ENCODE data around the gene NOC2L. TPM values are rescaled to one million over a fixed set of nuclear protein-coding genes. Genes with fewer than 3 reads are reported as not detected.

The NOC2L gene
- polyA plus RNA-seq, result 51.0 to 74.0 TPM (median 51.8 TPM) in 3 replicates
- polyA plus RNA-seq (2011; ENCODE audit: low read depth), result 67.1 TPM
- polyA plus RNA-seq (2011; cell fraction: cytosol; rRNA removed), result 36.0 and 57.5 TPM in 2 replicates
- 85.1 and 88.1 TPM in 2 replicates for polyA plus RNA-seq (2011; cell fraction: nucleus; rRNA removed)
- polyA plus RNA-seq (2012; ENCODE audit: low replicate concordance), result 43.6 and 94.6 TPM in 2 replicates
- 74.9 to 110 TPM (median 79.2 TPM) in 3 replicates for polyA minus RNA-seq
- polyA minus RNA-seq (2011; cell fraction: cytosol; rRNA and poly(A)+ RNA removed), result 114 TPM
- polyA minus RNA-seq (2011; cell fraction: nucleus; rRNA and poly(A)+ RNA removed), result 55.0 and 58.8 TPM in 2 replicates

DNA sequence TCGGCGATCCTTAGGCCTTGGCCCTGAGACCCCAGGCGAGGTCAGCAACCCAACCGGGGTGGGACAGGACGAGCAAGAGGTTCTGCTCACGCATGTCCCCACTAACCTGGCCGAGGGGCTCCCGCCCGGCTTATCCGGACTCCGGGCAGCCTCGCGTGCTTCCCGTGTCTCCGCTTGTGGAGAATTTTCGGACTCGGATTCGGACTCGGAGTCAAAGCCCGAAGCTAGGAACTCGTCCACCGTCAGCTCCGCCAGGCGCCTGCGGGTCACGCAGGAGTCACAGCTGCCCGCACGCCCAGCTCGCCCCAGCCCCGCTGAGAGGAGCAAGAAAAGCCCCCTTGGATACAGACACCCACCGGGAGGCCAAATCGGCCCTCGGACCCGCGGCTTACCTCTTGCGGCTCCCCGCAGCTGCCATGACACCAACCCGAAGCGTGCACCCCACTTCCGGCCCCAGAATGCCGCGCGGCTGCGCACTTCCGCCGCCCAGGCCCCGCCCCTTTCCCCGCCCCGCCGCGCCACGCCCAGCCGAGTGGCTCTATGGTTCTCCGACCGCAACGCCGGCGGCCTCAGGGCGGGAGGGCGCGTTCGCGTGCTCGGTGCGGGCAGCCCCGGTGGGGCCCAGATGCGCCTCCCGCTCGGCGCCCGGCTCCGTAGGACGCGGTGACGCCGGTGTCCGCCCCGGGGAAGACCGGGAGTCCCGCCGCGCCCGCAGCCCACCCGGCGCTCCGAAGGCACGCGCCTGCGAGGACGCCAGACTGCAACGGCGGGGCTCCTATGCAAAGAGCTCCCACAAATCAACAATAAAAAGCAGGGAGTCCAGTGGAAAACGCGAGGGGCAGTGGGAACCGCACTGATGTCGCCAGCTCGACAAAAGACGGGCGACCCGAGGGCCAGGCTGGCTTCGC is at the start of gene NOC2L:
Gene NOC2L, minus strand, starts transcription at position 434 of the 908 bp plus-strand sequence. Its CDS starts 16 bp downstream, at position 418.
- H3K27ac ChIP-seq (ENCODE audit: control insufficient read depth, insufficient read depth, low read length), result peak within 1 kb of the TSS; percentile 76
- TF ChIP-seq, protein P1, sequence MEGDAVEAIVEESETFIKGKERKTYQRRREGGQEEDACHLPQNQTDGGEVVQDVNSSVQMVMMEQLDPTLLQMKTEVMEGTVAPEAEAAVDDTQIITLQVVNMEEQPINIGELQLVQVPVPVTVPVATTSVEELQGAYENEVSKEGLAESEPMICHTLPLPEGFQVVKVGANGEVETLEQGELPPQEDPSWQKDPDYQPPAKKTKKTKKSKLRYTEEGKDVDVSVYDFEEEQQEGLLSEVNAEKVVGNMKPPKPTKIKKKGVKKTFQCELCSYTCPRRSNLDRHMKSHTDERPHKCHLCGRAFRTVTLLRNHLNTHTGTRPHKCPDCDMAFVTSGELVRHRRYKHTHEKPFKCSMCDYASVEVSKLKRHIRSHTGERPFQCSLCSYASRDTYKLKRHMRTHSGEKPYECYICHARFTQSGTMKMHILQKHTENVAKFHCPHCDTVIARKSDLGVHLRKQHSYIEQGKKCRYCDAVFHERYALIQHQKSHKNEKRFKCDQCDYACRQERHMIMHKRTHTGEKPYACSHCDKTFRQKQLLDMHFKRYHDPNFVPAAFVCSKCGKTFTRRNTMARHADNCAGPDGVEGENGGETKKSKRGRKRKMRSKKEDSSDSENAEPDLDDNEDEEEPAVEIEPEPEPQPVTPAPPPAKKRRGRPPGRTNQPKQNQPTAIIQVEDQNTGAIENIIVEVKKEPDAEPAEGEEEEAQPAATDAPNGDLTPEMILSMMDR (optimal IDR thresholded peaks at IDR 0.05 in 1 of 3, IDR thresholded peaks at IDR 0.05 in 1 of 3, conservative IDR thresholded peaks at IDR 0.05 in 1 of 3; ENCODE audit: extremely low read depth in 1 of 3, insufficient read depth in 2 of 3, low read length in 3 of 3), result no peak
- TF ChIP-seq EZH2 (IDR thresholded peaks at IDR 0.05; ENCODE audit: low read length), result peak; percentile 49
- DNase-seq (ENCODE audit: low read depth, low spot score) (no peak), FAIRE-seq (no peak)
- peak within 1 kb of the TSS; percentile 95 for H3K9ac ChIP-seq (ENCODE audit: control insufficient read depth, extremely low read depth, insufficient read depth, low read length)
- peak within 1 kb of the TSS; percentile 69 to 100 (median 99) for H3K4me3 ChIP-seq (ENCODE audit: control insufficient read depth in 2 of 3, extremely low read depth in 1 of 3, insufficient read depth in 2 of 3, low read depth in 1 of 3, low read length in 3 of 3)
- dilution Hi-C loops (cut with MboI; ENCODE audit: extremely low pct_ligation_motif_present, low sequenced_read_pairs), result no loop called here
- peak within 1 kb of the TSS; percentile 71 for H2AFZ ChIP-seq (ENCODE audit: control insufficient read depth, low read length)
- no peaks in the 10 kb centered on the region for H3K9me3 ChIP-seq (ENCODE audit: control insufficient read depth, low read depth, low read length)
- peaks cover 10% of the 10 kb centered on the region for H4K20me1 ChIP-seq (ENCODE audit: control insufficient read depth, extremely low read depth, insufficient read depth, low read length)
- peaks cover 29% of the 10 kb centered on the region for H3K79me2 ChIP-seq (ENCODE audit: control insufficient read depth, insufficient read depth, low read length)
- H3K27me3 ChIP-seq (ENCODE audit: control insufficient read depth, extremely low read depth, insufficient read depth, low read length), result peaks cover 5% of the 10 kb centered on the region
- peaks cover 13% of the 10 kb centered on the region for H3K4me1 ChIP-seq (ENCODE audit: control insufficient read depth, extremely low read depth, insufficient read depth, low read length)
- peak within 1 kb of the TSS; percentile 91 for H3K4me2 ChIP-seq (ENCODE audit: control insufficient read depth, extremely low read depth, insufficient read depth, low read depth, low read length)
- H3K36me3 ChIP-seq (ENCODE audit: control insufficient read depth in 2 of 2, extremely low read depth in 1 of 2, insufficient read depth in 2 of 2, low read length in 2 of 2), result peaks cover 31 to 34% of the 10 kb centered on the region in 2 experiments
- H3K9me1 ChIP-seq (ENCODE audit: control insufficient read depth, extremely low read depth, insufficient read depth, low read length), result no peaks in the 10 kb centered on the region

DNA sequence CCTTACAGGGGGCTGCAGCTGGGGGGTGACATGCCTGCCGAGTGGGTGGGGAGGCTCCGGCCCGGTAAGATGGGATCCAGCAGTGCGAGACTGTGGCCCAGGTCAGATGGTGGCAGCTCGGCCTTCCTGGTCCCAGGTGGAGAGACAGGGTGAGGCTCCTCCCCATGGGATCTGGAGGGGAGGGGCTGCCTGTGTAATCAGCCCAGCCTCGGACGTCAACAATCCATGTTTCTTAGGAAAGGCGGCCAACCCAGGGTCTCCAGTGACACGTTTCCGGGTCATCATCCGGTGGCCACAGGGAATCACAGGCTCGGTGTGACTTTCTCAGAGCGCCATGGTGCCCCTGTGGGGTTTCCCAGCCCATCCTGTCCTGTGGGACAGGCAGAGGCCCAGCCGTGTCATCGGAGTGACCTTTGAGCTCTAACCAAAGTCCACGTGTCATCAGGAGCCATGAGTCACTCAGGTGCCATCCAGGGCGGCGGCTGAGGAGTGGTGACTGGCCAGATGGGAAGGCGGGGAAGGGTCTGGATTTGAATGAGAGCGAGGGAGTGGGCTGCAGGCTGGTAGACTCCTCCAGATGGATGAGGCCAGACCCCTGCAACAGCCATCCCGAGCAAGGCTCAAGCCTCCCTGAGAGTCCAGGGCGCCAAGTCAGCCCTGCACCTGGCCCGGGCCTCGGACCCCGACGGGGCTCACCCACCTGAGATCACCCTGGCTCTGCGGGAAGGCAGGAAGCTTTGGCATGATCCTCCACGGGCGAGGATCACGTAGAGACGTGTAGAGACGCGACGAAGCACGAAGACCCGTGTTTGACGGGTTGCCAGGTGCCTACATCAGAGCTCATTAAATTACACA is 47.5 kb upstream of the NOC2L start:
- H3K9me1 ChIP-seq (ENCODE audit: control insufficient read depth, extremely low read depth, insufficient read depth, low read length), result no peaks in the 10 kb centered on the region
- peaks cover 20% of the 10 kb centered on the region for H3K4me1 ChIP-seq (ENCODE audit: control insufficient read depth, extremely low read depth, insufficient read depth, low read length)
- no peaks in the 10 kb centered on the region for H3K36me3 ChIP-seq (ENCODE audit: control insufficient read depth in 2 of 2, extremely low read depth in 1 of 2, insufficient read depth in 2 of 2, low read length in 2 of 2)
- no peak for FAIRE-seq
- H3K27me3 ChIP-seq (ENCODE audit: control insufficient read depth, extremely low read depth, insufficient read depth, low read length), result peaks cover 21% of the 10 kb centered on the region
- TF ChIP-seq, protein P1 (optimal IDR thresholded peaks at IDR 0.05 in 1 of 3, IDR thresholded peaks at IDR 0.05 in 1 of 3, conservative IDR thresholded peaks at IDR 0.05 in 1 of 3; ENCODE audit: extremely low read depth in 1 of 3, insufficient read depth in 2 of 3, low read length in 3 of 3), result no peak
- no peaks in the 10 kb centered on the region for H3K9me3 ChIP-seq (ENCODE audit: control insufficient read depth, low read depth, low read length)
- H3K4me2 ChIP-seq (ENCODE audit: control insufficient read depth, extremely low read depth, insufficient read depth, low read depth, low read length), result peak overlapping the region; percentile 7
- dilution Hi-C loops (cut with MboI; ENCODE audit: extremely low pct_ligation_motif_present, low sequenced_read_pairs), result no loop called here
- H3K4me3 ChIP-seq (ENCODE audit: control insufficient read depth in 2 of 3, extremely low read depth in 1 of 3, insufficient read depth in 2 of 3, low read depth in 1 of 3, low read length in 3 of 3), result no peak overlapping the region
- H4K20me1 ChIP-seq (ENCODE audit: control insufficient read depth, extremely low read depth, insufficient read depth, low read length), result no peaks in the 10 kb centered on the region
- no peak overlapping the region for H2AFZ ChIP-seq (ENCODE audit: control insufficient read depth, low read length)
- no peak for DNase-seq (ENCODE audit: low read depth, low spot score)
- H3K27ac ChIP-seq (ENCODE audit: control insufficient read depth, insufficient read depth, low read length), result no peak overlapping the region
- H3K9ac ChIP-seq (ENCODE audit: control insufficient read depth, extremely low read depth, insufficient read depth, low read length), result no peak overlapping the region
- no peaks in the 10 kb centered on the region for H3K79me2 ChIP-seq (ENCODE audit: control insufficient read depth, insufficient read depth, low read length)

Data from keratinocyte (primary cell).